ENCODE measurements around the gene TBC1D8.

- TF ChIP-seq CTCF (IDR thresholded peaks at IDR 0.05) (no peak), POLR2AphosphoS5 (IDR thresholded peaks at IDR 0.05; ENCODE audit: low read depth, low read length) (no peak; the same call in 1 of the 2 replicates), TCF7L2 (IDR thresholded peaks at IDR 0.05; ENCODE audit: low read depth, low read length) (no peak), SIN3A (IDR thresholded peaks at IDR 0.05; ENCODE audit: borderline replicate concordance, insufficient read depth, low read depth, low read length) (no peak)
These were observed 102.4 kb downstream of the TBC1D8 start for GRCh38 chr2:101048756-101049155.

All from Panc1 (cell line).